Astrocyte of the spinal cord (primary cell): ENCODE results near the gene ITGB7.

Experiments used
- DNase-seq: peaks from one replicate; pipeline ENCODE4 v3.0.0; 2011; ENCODE audit warnings: low read depth, low spot score
- H3K4me3 ChIP-seq: 2 replicates; pipeline ENCODE4 v1.5.1; 2011; ENCODE audit warnings: low read depth, mild to moderate bottlenecking, low read length, moderate library complexity
- CTCF ChIP-seq: IDR thresholded peaks from 2 replicates; pipeline ENCODE4 v1.5.1; 2012; ENCODE audit warnings: low read depth, mild to moderate bottlenecking, low read length, inconsistent platforms
- in situ Hi-C: cut with HindIII; loops from 2 replicates; pipeline ENCODE4 v1.10.0; 2017; ENCODE audit warnings: low sequenced_read_pairs

Gene ITGB7

DNA sequence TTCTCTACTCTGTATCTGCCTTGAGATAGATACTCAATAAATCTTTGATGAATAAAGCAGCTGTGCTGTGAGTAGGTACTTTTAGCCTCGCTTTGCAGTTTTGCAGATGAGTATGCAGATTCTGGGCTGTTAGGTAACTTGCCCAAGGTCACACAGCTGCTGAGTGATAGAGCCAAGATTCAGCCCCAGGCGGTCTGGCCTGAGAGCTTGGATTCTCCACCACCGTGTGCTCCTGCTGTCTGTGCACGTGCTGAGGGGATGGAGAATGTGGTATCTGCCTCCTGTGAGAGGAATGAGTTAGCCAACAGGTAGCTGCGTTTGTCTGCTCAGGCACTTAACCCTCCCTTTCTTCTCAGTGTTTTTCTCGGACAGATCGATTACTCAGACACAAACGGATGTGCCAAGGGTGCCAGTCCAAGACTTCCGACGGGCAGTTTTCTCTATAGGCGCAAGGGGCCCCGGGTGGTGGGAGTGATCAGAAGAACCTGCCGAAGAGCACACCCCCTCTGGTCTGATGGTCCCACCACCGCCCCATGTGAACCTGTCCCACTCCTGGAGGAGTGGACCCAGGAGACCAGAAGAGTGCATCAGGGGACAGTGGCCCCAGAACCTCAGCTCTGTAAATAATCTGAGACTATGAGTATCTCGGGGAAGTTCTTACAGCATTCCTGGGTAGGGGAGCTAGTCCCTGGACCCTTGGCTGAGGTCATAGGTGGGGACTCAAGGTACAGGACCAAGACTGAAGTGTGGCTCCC is 19.7 kb downstream of the ITGB7 start:
- no peak for TF ChIP-seq CTCF
- in situ Hi-C loops: no loop called here
- H3K4me3 ChIP-seq: no peak overlapping the region
- no peak for DNase-seq

- no peak for TF ChIP-seq CTCF
- H3K4me3 ChIP-seq: no peak overlapping the region
- in situ Hi-C loops: no loop called here
Observed at GRCh38 chr12:53186745-53187144, 20.3 kb downstream of the ITGB7 start.

DNA sequence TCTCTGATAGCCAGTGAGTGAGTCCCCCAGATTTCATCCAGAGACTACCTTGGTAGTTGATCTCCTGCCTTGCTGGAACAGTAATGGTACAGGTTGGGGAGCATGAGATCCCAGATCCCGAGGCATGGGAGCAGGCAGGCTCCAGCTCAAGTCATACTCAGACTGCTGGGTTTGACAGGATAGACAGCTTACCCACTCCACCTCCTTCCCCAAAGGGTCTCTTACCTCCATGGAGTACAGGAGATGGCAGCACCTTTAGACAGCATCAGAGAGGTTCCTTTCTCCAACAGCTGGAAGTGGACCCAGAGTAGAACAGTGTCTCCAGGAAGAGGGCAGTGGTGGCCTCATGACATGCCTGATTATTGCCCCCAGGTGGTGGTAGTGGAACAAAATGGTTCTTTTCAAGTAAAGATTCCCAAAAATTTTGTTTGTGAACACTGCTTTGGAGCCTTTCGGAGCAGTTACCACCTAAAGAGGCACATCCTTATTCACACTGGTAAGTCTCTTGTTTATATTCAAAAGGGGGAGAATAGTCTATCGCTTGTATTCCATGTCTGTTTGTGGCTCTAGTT is 21.4 kb downstream of the ITGB7 start:
- DNase-seq: no peak
- TF ChIP-seq CTCF: no peak
- in situ Hi-C loops: no loop called here
- no peak overlapping the region for H3K4me3 ChIP-seq

More at GRCh38 chr12:53186745-53187144, 20.3 kb downstream of the ITGB7 start:
- DNase-seq: no peak

GRCh38 chr12:53184828-53185227 is 22.2 kb downstream of the ITGB7 start:
- no peak overlapping the region for H3K4me3 ChIP-seq
- in situ Hi-C loops: no loop called here

GRCh38 chr12:53182903-53183302 is 24.1 kb downstream of the ITGB7 start:
- no peak for DNase-seq
- TF ChIP-seq CTCF: no peak
- in situ Hi-C loops: no loop called here
- H3K4me3 ChIP-seq: no peak overlapping the region

More at GRCh38 chr12:53184828-53185227, 22.2 kb downstream of the ITGB7 start:
- TF ChIP-seq CTCF: no peak
- no peak for DNase-seq

- in situ Hi-C loops: no loop called here
- no peak for DNase-seq
- no peak for TF ChIP-seq CTCF
- peak overlapping the region; percentile 72 for H3K4me3 ChIP-seq
Observed at GRCh38 chr12:53181935-53182334, 25.1 kb downstream of the ITGB7 start.
